ENCODE data around the gene GPR18. TPM values are rescaled to one million over a fixed set of nuclear protein-coding genes. Genes with fewer than 3 reads are reported as not detected.
"Not testable (repeated sequence)": the region's sequence is repeated elsewhere in the genome, so short reads cannot be mapped to it uniquely, and the experiment has no call there.

Gene GPR18
- total and polyA plus RNA-seq, 11 donors, result 0.04 to 1.1 (median 0.34) TPM; not detected in 8

DNA sequence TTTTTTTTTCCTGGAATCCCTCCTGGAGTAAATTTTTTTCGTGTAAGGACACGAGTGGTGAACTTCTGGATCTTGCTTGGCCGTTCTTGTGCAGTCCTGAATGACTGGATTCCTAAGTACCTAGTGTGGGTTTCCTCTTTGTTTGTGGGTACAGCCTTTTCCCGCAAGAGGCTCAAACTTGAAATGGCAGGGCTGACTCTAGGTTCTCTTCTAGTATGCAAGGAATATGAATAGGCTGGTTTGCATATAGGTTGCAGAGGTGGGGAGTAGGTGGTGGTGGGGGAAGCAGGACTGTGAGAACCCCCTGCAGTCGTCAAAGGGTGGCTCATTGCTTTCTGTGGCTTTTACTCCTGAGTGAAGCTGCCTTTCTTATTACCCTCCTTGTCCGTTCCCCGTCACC is 43.9 kb downstream of the GPR18 start:
- no peak for DNase-seq
- Histone ChIP-seq H3K4me1 (peaks cover 0 to 67% (median 27%) of the 10 kb centered on the region in 12 donors), H3K9me3 (no peaks in the 10 kb centered on the region), H3K27ac (peak overlapping the region in 3 of 12 donors; percentile 28 to 50 (median 47)), H3K4me3 (no peak overlapping the region), H3K27me3 (no peaks in the 10 kb centered on the region), H3K36me3 (peaks cover 0 to 4% (median 0%) of the 10 kb centered on the region in 9 donors)
- no peak for ATAC-seq
- WGBS, 4 donors, result 70 to 78% (median 73%) methylated on average over 7 of the region's 7 CpGs
- no peak for TF ChIP-seq POLR2A (IDR thresholded peaks at IDR 0.05)
- TF ChIP-seq, protein P1, sequence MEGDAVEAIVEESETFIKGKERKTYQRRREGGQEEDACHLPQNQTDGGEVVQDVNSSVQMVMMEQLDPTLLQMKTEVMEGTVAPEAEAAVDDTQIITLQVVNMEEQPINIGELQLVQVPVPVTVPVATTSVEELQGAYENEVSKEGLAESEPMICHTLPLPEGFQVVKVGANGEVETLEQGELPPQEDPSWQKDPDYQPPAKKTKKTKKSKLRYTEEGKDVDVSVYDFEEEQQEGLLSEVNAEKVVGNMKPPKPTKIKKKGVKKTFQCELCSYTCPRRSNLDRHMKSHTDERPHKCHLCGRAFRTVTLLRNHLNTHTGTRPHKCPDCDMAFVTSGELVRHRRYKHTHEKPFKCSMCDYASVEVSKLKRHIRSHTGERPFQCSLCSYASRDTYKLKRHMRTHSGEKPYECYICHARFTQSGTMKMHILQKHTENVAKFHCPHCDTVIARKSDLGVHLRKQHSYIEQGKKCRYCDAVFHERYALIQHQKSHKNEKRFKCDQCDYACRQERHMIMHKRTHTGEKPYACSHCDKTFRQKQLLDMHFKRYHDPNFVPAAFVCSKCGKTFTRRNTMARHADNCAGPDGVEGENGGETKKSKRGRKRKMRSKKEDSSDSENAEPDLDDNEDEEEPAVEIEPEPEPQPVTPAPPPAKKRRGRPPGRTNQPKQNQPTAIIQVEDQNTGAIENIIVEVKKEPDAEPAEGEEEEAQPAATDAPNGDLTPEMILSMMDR (IDR thresholded peaks at IDR 0.05), result no peak
- intact Hi-C loops (cut with DNase I), result no loop called here

DNA sequence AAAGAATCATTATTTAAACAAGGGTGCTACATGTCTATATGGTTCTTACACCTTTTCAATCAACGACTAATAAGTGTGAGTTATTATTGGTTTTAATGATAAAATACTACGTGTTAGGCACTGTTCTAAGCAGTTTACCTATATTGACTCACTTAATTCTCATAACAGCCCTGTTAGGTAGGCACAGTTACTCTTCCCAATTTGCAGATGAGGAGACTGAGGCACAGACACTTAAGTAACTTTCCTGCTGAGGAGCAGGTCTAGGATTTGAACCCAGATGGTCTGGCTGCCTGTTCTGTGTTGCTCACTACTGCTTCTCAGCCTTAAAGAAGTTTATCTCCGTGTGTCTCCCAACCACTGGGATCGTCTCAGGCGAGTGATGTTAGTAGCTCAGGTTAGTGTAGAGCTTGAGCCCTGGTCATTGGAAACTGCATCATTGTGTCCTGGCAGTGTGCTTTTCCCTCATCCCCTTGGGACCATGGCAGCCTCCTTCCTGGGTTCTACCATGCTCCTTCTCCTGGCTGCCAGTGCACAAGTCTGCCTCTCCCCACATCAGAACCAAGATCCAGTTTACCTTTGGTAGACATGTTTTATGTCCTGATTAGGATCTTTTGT is 46.7 kb downstream of the GPR18 start:
- Histone ChIP-seq H3K4me1 (peaks cover 0 to 40% (median 11%) of the 10 kb centered on the region in 12 donors), H3K4me3 (no peak overlapping the region), H3K27me3 (no peaks in the 10 kb centered on the region), H3K36me3 (peaks cover 0 to 11% (median 4%) of the 10 kb centered on the region in 9 donors), H3K27ac (no peak overlapping the region), H3K9me3 (no peaks in the 10 kb centered on the region)
- no peak for ATAC-seq
- TF ChIP-seq, protein P1 (IDR thresholded peaks at IDR 0.05), result no peak
- TF ChIP-seq POLR2A (IDR thresholded peaks at IDR 0.05), result no peak
- DNase-seq, result no peak
- 94 to 96% (median 94%) methylated on average over 5 of the region's 5 CpGs for WGBS, 4 donors
- intact Hi-C loops (cut with DNase I), result no loop called here

DNA sequence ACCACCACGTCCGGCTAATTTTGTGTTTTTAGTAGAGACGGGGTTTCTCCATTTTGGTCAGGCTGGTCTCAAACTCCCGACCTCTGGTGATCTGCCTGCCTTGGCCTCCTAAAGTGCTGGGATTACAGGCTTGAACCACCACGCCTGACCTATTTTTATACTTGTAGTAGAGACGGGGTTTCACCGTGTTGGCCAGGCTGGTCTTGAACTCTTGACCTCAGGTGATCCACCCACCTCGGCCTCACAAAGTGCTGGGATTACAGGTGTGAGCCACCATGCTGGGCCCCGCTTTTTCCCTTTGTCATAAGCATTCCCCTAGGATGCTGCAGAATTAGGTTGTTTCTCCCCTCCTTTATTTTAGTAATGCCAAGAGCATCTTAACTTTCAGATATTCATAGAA is 47.6 kb downstream of the GPR18 start:
- Histone ChIP-seq H3K4me1 (peaks cover 0 to 33% (median 10%) of the 10 kb centered on the region in 12 donors), H3K36me3 (peaks cover 0 to 20% (median 8%) of the 10 kb centered on the region in 9 donors)
- H3K4me3 ChIP-seq; intact Hi-C loops (cut with DNase I); H3K27me3 ChIP-seq; H3K9me3 ChIP-seq; DNase-seq; H3K27ac ChIP-seq; ATAC-seq: not testable (repeated sequence)
- WGBS, 4 donors, result 83 to 93% (median 89%) methylated on average over 9 of the region's 9 CpGs

DNA sequence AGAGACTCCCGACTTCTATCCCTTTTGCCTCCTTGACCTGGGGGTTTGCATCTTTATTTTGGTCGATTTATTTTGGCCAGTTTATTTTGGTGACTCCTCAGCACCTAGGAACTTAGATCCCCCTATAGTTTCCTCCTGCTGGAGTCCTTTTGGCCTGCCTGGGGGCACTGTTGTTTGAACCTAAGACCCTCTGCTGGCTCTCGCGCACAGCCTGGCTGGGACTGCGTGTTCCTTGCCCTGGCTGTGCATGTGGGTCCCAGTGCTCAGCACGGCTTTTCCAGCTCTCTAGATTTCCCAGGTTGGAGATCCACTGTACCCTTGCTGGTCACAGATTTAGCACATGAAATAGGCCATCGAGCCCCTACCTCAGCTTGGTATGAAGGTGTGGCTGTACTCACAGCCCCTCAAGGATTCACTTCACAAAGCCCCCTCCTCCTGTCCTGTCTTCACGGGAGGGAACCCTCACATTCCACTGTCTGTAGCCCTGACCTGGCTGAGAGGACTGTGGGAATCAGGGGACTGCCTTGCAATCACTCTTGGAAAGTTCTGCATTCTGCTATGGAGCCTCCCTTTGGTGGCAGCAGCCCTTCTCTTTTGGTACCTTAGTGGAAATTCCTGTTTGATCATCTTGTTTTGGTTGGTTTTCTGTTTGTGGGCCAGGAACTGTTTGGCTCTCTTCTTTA is 49.2 kb downstream of the GPR18 start:
- intact Hi-C loops (cut with DNase I), result loop anchor here in 2 of 10 donors (5.0 to 10.0 kb wide), 3 partner anchors 53 to 296 kb away; partner anchors contain the start of gene TM9SF2 (in 1 of the 2)
- Histone ChIP-seq H3K27ac (peak overlapping the region in 1 of 12 donors; percentile 2), H3K27me3 (no peaks in the 10 kb centered on the region), H3K9me3 (no peaks in the 10 kb centered on the region), H3K4me3 (no peak overlapping the region), H3K4me1 (peaks cover 0 to 33% (median 7%) of the 10 kb centered on the region in 12 donors), H3K36me3 (peaks cover 0 to 20% (median 8%) of the 10 kb centered on the region in 9 donors)
- DNase-seq (no peak), ATAC-seq (peak in 3 of 4 donors; percentile 24 to 35 (median 29))
- WGBS, 4 donors, result 78 to 84% (median 82%) methylated on average over 8 of the region's 8 CpGs
- TF ChIP-seq POLR2A (IDR thresholded peaks at IDR 0.05), result no peak
- TF ChIP-seq, protein P1 (IDR thresholded peaks at IDR 0.05), result no peak
